Neural progenitor cell (in vitro differentiated cells): ENCODE data around the gene ITGA5.

Source experiments
- EZH2 ChIP-seq: fragments of 200-600 bp; sonication (generic); IDR thresholded peaks from 2 replicates; pipeline ENCODE4 v1.6.1; 2017; ENCODE audit warnings: antibody characterized with exemption, mild to moderate bottlenecking, moderate library complexity
- EZH2phosphoT487 ChIP-seq: fragments of 200-600 bp; sonication (generic); IDR thresholded peaks from 2 replicates; pipeline ENCODE4 v1.6.1; 2017; ENCODE audit warnings: antibody characterized with exemption
- TF ChIP-seq, protein P1 (sequence below): fragments of 200-600 bp; sonication (generic); IDR thresholded peaks from 2 replicates; pipeline ENCODE4 v1.5.1; 2017; ENCODE audit warnings: antibody characterized with exemption, mild to moderate bottlenecking

DNA sequence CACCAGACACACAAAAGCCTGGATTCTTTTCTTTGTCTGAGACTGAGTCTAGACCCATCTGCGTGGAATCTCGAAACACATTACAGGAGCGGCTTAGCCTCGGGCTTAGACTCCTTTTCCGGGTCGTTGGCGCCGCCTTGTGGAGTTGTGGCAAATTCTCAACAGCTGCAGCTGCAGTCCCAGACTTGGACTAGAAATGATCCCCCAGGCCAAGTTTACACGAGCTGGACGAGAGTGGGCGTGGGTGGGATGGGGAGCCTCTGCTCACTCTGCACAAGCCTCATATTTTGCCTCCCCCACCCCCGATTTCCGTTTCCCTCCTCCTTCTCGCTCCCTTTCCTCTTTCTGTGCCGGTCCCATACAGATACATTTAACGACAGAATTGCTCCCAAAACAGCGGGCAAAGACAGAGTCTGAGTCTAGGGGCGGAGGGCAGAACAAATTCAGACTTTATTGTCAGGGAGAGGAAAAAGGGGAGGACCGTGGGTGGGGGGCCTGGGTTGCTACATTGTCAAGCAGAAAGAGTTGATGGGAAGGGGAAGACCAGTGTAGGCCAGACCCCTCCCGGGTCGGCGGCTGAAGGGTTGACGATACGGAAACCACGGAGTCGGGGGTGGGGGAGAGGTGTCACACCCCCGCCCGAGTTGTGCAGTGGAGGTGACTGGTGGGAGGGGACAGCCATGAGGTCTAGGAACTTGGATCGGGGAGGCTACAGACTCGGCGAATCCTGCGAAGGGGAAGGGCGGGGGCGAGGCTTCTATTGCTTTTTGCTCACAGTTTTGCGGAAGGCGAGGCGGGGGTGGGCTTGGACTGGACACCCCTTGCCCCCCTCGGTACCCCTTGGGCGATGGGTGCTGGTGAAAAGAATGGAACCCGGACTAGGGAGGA, 50.1 kb downstream of the ITGA5 start:
- TF ChIP-seq, protein P1, sequence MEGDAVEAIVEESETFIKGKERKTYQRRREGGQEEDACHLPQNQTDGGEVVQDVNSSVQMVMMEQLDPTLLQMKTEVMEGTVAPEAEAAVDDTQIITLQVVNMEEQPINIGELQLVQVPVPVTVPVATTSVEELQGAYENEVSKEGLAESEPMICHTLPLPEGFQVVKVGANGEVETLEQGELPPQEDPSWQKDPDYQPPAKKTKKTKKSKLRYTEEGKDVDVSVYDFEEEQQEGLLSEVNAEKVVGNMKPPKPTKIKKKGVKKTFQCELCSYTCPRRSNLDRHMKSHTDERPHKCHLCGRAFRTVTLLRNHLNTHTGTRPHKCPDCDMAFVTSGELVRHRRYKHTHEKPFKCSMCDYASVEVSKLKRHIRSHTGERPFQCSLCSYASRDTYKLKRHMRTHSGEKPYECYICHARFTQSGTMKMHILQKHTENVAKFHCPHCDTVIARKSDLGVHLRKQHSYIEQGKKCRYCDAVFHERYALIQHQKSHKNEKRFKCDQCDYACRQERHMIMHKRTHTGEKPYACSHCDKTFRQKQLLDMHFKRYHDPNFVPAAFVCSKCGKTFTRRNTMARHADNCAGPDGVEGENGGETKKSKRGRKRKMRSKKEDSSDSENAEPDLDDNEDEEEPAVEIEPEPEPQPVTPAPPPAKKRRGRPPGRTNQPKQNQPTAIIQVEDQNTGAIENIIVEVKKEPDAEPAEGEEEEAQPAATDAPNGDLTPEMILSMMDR, result peak; percentile 90
- TF ChIP-seq EZH2 (no peak), EZH2phosphoT487 (no peak)
